H1 (cell line): ENCODE data around the gene PDE1C. TPM values are rescaled to one million over a fixed set of nuclear protein-coding genes. Genes with fewer than 3 reads are reported as not detected.

Source experiments
- BRCA1 ChIP-seq: IDR thresholded peaks from 2 replicates; pipeline ENCODE4 v1.6.1; 2012; ENCODE audit warnings: low read depth, low read length, improper control_type of control experiment
- CBX8 ChIP-seq: fragments of 300-800, 300-1000 bp; sonication (generic); IDR thresholded peaks from 2 replicates; pipeline ENCODE4 v1.7.1; 2016; ENCODE audit warnings: low read depth, low read length, borderline replicate concordance
- KDM5A ChIP-seq: fragments of 200-600 bp; IDR thresholded peaks from 2 replicates; pipeline ENCODE4 v1.7.1; 2012; ENCODE audit warnings: mild to moderate bottlenecking, low read length, inconsistent platforms, mixed read lengths
- RBBP5 ChIP-seq: IDR thresholded peaks from 2 replicates; pipeline ENCODE4 v1.7.1; 2012; ENCODE audit warnings: low read depth, mild to moderate bottlenecking, inconsistent platforms, low read length, moderate library complexity, borderline replicate concordance
- SIRT6 ChIP-seq: IDR thresholded peaks from one replicate; pipeline ENCODE4 v1.7.1; 2012; ENCODE audit warnings: low read length, inconsistent platforms
- YY1 ChIP-seq: IDR thresholded peaks from 2 replicates; pipeline ENCODE4 v1.6.1; 2011; ENCODE audit warnings: low read depth, mild to moderate bottlenecking, low read length
- polyA plus RNA-seq, 7 experiments: library from polyadenylated mRNA; depleted of rRNA in 3 of 7; stranded (reverse) in 5 of 7; unstranded in 2 of 7; fragments of >200 nt in 5 of 7; fragments of 200-250 nt in 2 of 7; gene quantifications; 1 replicate in 5 of 7; 2 replicates in 1 of 7; 4 replicates in 1 of 7; pipeline versions ENCODE4 v1.2.1 to v1.2.3, GENCODE V29; 2011 to 2013; ENCODE audit warnings: missing spikeins in 2 of 7, mixed read lengths in 2 of 7
- total RNA-seq: library from RNA; stranded (reverse); fragmentation: NEBNext Ultra II Directional; extraction: Animal tissue kit (Norgen Biotek cat#: 25700); gene quantifications from 2 replicates; pipeline ENCODE4 v1.2.1, GENCODE V29; 2021

PDE1C gene
- total and polyA plus RNA-seq, 2 of the 8 experiments (the other 6 are each of a cell fraction or from before 2014, with no cell fraction given): 0.11 to 1.1 TPM

- TF ChIP-seq RBBP5 (no peak), KDM5A (no peak), CBX8 (no peak), SIRT6 (no peak), BRCA1 (no peak), YY1 (no peak)
Measured at GRCh38 chr7:31747553-31747952, 322.7 kb downstream of the PDE1C start (continued).
